Measurements from ENCODE around the gene RPRM. TPM values are rescaled to one million over a fixed set of nuclear protein-coding genes. Genes with fewer than 3 reads are reported as not detected.
"Not testable (repeated sequence)": the region's sequence is repeated elsewhere in the genome, so short reads cannot be mapped to it uniquely, and the experiment has no call there.

The RPRM gene
- polyA plus RNA-seq, 1 donor from 2014 or later: 2.8 TPM

DNA sequence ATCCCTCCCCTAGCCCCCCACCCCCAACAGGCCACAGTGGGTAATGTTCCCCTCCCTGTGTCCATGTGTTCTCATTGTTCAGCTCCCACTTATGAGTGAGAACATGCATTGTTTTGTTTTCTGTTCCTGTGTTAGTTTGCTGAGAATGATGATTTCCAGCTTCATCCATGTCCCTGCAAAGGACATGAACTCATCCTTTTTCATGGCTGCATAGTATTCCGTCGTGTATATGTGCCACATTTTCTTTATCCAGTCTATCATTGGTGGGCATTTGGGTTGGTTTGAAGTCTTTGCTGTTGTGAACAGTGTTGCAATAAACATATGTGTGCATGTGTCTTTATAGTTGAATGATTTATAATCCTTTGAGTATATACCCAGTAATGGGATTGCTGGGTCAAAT lies 38.5 kb downstream of the RPRM start:
- H2AFZ ChIP-seq (ENCODE audit: low read depth, low read length); H3K27ac ChIP-seq (ENCODE audit: low read length); H3K4me2 ChIP-seq (ENCODE audit: low read length); H4K20me1 ChIP-seq (ENCODE audit: insufficient read depth); H3K36me3 ChIP-seq (ENCODE audit: insufficient read depth, low read length); H3K79me2 ChIP-seq (replicated peaks; ENCODE audit: insufficient read depth, low read length); H3K4me3 ChIP-seq (ENCODE audit: low read length); H3K27me3 ChIP-seq (ENCODE audit: insufficient read depth, low read depth, low read length); H3K9me3 ChIP-seq (ENCODE audit: low read length); H3F3A ChIP-seq (ENCODE audit: insufficient read depth, low read length, poor library complexity, severe bottlenecking); H3K9ac ChIP-seq (ENCODE audit: low read length); H3K9me2 ChIP-seq (ENCODE audit: insufficient read depth, low read length): not testable (repeated sequence)

DNA sequence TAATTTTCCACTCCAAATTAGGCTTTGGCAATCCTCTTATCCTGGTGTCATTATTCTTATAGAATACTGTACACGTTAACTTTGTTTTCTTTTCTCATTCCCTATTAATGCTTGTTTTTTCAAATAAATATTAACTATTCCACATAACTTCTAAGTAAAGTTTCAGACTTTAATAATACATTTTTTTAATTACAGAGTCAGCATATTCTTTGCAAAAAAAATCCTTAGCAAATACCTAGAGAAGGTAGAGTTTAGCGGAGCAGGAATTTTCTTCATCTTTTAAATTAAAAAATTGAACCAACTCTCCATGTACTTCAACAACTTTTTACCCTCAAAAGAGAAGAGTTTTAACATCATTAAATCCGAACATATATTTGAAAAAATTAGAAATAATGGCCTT lies 45.2 kb downstream of the RPRM start:
- Histone ChIP-seq H3K79me2 (replicated peaks; ENCODE audit: insufficient read depth, low read length) (no peaks in the 10 kb centered on the region), H3K27ac (ENCODE audit: low read length) (no peak overlapping the region), H3K4me3 (ENCODE audit: low read length) (no peak overlapping the region), H2AFZ (ENCODE audit: low read depth, low read length) (no peak overlapping the region), H3K27me3 (ENCODE audit: insufficient read depth, low read depth, low read length) (no peaks in the 10 kb centered on the region), H3K9ac (ENCODE audit: low read length) (no peak overlapping the region), H3F3A (ENCODE audit: insufficient read depth, low read length, poor library complexity, severe bottlenecking) (no peaks in the 10 kb centered on the region), H3K9me2 (ENCODE audit: insufficient read depth, low read length) (no peaks in the 10 kb centered on the region), H3K9me3 (ENCODE audit: low read length) (no peaks in the 10 kb centered on the region), H3K4me2 (ENCODE audit: low read length) (no peak overlapping the region), H3K36me3 (ENCODE audit: insufficient read depth, low read length) (no peaks in the 10 kb centered on the region), H4K20me1 (ENCODE audit: insufficient read depth) (no peaks in the 10 kb centered on the region)
- TF ChIP-seq, protein P1, sequence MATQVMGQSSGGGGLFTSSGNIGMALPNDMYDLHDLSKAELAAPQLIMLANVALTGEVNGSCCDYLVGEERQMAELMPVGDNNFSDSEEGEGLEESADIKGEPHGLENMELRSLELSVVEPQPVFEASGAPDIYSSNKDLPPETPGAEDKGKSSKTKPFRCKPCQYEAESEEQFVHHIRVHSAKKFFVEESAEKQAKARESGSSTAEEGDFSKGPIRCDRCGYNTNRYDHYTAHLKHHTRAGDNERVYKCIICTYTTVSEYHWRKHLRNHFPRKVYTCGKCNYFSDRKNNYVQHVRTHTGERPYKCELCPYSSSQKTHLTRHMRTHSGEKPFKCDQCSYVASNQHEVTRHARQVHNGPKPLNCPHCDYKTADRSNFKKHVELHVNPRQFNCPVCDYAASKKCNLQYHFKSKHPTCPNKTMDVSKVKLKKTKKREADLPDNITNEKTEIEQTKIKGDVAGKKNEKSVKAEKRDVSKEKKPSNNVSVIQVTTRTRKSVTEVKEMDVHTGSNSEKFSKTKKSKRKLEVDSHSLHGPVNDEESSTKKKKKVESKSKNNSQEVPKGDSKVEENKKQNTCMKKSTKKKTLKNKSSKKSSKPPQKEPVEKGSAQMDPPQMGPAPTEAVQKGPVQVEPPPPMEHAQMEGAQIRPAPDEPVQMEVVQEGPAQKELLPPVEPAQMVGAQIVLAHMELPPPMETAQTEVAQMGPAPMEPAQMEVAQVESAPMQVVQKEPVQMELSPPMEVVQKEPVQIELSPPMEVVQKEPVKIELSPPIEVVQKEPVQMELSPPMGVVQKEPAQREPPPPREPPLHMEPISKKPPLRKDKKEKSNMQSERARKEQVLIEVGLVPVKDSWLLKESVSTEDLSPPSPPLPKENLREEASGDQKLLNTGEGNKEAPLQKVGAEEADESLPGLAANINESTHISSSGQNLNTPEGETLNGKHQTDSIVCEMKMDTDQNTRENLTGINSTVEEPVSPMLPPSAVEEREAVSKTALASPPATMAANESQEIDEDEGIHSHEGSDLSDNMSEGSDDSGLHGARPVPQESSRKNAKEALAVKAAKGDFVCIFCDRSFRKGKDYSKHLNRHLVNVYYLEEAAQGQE (IDR thresholded peaks at IDR 0.05; ENCODE audit: borderline replicate concordance): no peak
- TF ChIP-seq SMC3 (conservative IDR thresholded peaks at IDR 0.05; ENCODE audit: poor library complexity): no peak
- no peak for TF ChIP-seq EP300 (conservative IDR thresholded peaks at IDR 0.05; ENCODE audit: poor library complexity, severe bottlenecking)
- no peak for TF ChIP-seq MXI1 (conservative IDR thresholded peaks at IDR 0.05; ENCODE audit: poor library complexity, severe bottlenecking)
- no peak for TF ChIP-seq EZH2 (IDR thresholded peaks at IDR 0.05; ENCODE audit: borderline replicate concordance, insufficient read depth, low read length, poor library complexity, severe bottlenecking)
- TF ChIP-seq, protein P2, sequence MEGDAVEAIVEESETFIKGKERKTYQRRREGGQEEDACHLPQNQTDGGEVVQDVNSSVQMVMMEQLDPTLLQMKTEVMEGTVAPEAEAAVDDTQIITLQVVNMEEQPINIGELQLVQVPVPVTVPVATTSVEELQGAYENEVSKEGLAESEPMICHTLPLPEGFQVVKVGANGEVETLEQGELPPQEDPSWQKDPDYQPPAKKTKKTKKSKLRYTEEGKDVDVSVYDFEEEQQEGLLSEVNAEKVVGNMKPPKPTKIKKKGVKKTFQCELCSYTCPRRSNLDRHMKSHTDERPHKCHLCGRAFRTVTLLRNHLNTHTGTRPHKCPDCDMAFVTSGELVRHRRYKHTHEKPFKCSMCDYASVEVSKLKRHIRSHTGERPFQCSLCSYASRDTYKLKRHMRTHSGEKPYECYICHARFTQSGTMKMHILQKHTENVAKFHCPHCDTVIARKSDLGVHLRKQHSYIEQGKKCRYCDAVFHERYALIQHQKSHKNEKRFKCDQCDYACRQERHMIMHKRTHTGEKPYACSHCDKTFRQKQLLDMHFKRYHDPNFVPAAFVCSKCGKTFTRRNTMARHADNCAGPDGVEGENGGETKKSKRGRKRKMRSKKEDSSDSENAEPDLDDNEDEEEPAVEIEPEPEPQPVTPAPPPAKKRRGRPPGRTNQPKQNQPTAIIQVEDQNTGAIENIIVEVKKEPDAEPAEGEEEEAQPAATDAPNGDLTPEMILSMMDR (IDR thresholded peaks at IDR 0.05; ENCODE audit: poor library complexity, severe bottlenecking): no peak
- TF ChIP-seq RAD21 (conservative IDR thresholded peaks at IDR 0.05): no peak
- TF ChIP-seq POLR2AphosphoS5 (IDR thresholded peaks at IDR 0.05): no peak
- no peak for TF ChIP-seq TAF1 (IDR thresholded peaks at IDR 0.05; ENCODE audit: low read depth)

DNA sequence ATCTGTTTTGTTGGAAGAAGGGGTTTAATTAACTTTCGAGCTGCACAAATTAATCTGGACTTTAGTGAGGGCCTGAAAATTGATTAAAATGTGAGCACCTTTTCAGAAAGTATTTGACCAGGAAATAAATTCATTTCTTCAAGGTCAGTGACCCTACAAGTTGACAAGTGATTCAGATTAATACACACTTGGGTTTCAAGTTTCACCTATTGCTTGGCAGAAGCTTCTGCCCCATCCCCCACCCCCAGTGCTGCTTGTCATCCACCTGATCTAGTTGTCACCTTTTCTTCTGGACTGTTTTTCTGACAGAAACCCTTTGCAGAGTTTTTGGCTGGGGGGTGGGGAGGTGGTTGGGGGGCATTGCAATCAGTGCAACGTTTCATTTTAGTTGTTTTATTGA lies 46.2 kb downstream of the RPRM start:
- H3K9ac ChIP-seq (ENCODE audit: low read length): no peak overlapping the region
- TF ChIP-seq, protein P2 (IDR thresholded peaks at IDR 0.05; ENCODE audit: poor library complexity, severe bottlenecking): no peak
- TF ChIP-seq EZH2 (IDR thresholded peaks at IDR 0.05; ENCODE audit: borderline replicate concordance, insufficient read depth, low read length, poor library complexity, severe bottlenecking): no peak
- TF ChIP-seq MXI1 (conservative IDR thresholded peaks at IDR 0.05; ENCODE audit: poor library complexity, severe bottlenecking): no peak
- TF ChIP-seq, protein P1 (IDR thresholded peaks at IDR 0.05; ENCODE audit: borderline replicate concordance): no peak
- TF ChIP-seq TAF1 (IDR thresholded peaks at IDR 0.05; ENCODE audit: low read depth): no peak
- TF ChIP-seq RAD21 (conservative IDR thresholded peaks at IDR 0.05): no peak
- TF ChIP-seq SMC3 (conservative IDR thresholded peaks at IDR 0.05; ENCODE audit: poor library complexity): no peak
- no peak for TF ChIP-seq POLR2AphosphoS5 (IDR thresholded peaks at IDR 0.05)
- no peak for TF ChIP-seq EP300 (conservative IDR thresholded peaks at IDR 0.05; ENCODE audit: poor library complexity, severe bottlenecking)

More for the DNA sequence above, 46.2 kb downstream of the RPRM start:
- H3F3A ChIP-seq (ENCODE audit: insufficient read depth, low read length, poor library complexity, severe bottlenecking): no peaks in the 10 kb centered on the region
- H3K4me3 ChIP-seq (ENCODE audit: low read length): no peak overlapping the region
- no peaks in the 10 kb centered on the region for H3K27me3 ChIP-seq (ENCODE audit: insufficient read depth, low read depth, low read length)
- no peak overlapping the region for H3K4me2 ChIP-seq (ENCODE audit: low read length)
- no peaks in the 10 kb centered on the region for H3K36me3 ChIP-seq (ENCODE audit: insufficient read depth, low read length)
- H3K9me2 ChIP-seq (ENCODE audit: insufficient read depth, low read length): no peaks in the 10 kb centered on the region
- H3K79me2 ChIP-seq (replicated peaks; ENCODE audit: insufficient read depth, low read length): no peaks in the 10 kb centered on the region
- H4K20me1 ChIP-seq (ENCODE audit: insufficient read depth): no peaks in the 10 kb centered on the region
- H2AFZ ChIP-seq (ENCODE audit: low read depth, low read length): no peak overlapping the region
- no peak overlapping the region for H3K27ac ChIP-seq (ENCODE audit: low read length)
- no peaks in the 10 kb centered on the region for H3K9me3 ChIP-seq (ENCODE audit: low read length)

All from neural cell (in vitro differentiated cells).